ENCODE measurements around the gene KCNK18.

Gene KCNK18

DNA sequence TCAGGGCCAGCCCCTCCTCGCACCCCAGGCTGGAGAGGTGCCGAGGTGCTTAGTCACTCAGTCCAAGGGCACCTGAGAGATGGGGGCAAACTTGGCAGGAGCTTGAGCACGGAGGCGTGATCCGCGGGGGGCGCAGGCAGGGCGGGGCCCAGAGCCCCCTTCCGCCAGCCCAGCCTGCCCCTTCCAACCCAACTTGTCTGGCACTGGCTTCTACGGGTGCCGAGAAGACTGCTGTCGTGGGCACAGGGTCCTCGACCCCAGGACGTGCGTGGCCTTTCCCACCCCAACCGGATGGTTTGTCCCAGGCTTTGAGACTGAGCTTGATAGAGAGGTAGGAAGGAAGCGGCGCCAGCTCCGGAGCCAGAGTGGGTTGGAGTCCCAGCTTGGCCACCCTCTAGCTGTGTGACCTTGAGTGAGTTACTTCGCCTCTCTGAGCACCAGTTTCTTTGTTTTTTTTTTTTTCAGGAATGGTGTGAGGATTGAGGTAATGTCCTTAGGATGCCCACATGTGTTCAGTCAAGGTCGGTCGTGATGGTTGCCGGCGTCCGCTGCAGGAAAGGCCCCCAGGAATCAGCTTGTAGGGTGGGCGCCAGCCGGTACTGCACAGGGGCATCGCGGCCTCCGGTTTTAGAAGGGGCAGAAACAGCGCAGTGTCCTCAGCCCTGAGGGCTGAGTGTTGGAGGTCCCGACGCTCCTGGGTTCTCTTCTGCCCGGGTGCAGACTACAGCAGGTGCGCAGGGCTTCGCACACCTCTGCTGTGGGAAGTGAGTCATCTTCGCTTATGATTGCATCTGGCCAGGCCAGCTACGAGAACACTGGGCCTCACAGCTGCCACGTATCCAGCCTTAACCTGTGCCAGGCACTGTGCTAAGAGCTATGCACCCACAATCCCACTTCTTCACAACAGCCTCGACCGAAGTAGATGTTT lies 30.6 kb upstream of the KCNK18 start:
- TF ChIP-seq ZFX (IDR thresholded peaks at IDR 0.05), result no peak
- H3K27ac ChIP-seq, result no peak overlapping the region

DNA sequence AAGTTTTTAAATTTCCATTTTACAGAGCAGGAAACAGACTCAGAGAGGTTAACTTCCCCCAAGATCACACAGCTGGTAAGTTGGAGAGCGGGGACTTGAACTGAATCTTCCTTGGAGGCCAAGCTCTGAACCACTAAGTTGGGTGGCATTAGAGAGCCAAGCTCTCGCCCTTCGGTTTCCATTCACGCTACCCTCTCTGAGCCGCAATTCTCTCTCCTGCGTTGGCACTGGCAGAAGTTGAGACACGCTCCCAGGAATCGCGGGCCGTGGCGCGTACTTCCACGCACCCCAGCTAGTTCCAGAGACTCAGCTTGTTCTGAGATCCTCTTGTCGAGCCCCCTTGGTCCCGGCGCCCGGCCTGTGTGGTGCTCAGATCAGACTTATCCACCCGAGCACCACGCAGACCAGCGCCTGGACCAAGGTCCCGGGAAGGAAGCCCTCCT lies 29.9 kb upstream of the KCNK18 start:
- H3K27ac ChIP-seq, result no peak overlapping the region
- TF ChIP-seq, protein P1, sequence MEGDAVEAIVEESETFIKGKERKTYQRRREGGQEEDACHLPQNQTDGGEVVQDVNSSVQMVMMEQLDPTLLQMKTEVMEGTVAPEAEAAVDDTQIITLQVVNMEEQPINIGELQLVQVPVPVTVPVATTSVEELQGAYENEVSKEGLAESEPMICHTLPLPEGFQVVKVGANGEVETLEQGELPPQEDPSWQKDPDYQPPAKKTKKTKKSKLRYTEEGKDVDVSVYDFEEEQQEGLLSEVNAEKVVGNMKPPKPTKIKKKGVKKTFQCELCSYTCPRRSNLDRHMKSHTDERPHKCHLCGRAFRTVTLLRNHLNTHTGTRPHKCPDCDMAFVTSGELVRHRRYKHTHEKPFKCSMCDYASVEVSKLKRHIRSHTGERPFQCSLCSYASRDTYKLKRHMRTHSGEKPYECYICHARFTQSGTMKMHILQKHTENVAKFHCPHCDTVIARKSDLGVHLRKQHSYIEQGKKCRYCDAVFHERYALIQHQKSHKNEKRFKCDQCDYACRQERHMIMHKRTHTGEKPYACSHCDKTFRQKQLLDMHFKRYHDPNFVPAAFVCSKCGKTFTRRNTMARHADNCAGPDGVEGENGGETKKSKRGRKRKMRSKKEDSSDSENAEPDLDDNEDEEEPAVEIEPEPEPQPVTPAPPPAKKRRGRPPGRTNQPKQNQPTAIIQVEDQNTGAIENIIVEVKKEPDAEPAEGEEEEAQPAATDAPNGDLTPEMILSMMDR (conservative IDR thresholded peaks at IDR 0.05), result no peak
- TF ChIP-seq ZFX (IDR thresholded peaks at IDR 0.05), result no peak

DNA sequence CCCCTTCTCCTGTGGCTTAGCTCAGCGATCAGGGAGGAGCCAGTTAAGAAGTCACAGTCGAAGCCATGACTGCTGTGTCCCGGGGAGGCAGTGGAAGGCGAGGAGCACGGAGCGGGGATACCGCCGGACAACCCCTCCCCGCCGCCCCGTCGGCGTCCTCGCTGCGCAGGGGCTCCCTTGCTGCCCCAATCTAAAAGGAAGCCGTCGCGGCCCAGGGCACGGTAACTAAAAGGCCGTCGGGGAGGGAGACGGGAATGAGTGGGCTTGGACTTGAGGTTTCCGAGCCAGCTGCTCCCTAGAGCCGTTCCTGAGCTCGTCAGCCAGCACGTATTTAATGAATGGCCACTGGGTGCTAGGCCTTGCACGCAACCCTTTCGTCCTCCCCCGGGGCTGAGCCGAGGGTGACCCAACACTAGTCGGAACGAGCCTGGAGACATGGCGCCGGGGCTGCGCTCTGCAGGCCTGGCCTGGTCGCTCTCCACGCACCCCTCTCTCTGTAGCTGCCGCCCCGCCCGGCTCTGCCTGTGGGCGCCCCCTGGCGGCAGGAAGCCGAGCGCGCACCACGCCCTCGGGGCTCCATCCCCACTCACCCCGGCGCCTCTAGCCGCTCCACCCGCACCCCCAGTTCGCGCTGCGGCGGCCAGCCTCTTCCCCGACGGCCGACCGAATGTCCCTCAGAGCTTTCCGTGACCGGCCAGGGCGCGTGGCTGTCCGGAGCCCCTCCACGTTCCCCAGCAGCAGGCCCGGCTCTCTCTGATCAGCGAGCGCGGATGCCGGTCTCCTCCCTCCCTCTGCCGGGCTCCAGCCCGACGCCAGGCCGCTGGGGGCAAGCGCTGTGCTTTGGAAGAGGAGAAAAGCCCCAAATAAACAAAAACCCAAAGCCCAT lies 29.3 kb upstream of the KCNK18 start:
- no peak overlapping the region for H3K27ac ChIP-seq
- TF ChIP-seq, protein P1 (conservative IDR thresholded peaks at IDR 0.05), result peak; percentile 98
- TF ChIP-seq ZFX (IDR thresholded peaks at IDR 0.05), result no peak

DNA sequence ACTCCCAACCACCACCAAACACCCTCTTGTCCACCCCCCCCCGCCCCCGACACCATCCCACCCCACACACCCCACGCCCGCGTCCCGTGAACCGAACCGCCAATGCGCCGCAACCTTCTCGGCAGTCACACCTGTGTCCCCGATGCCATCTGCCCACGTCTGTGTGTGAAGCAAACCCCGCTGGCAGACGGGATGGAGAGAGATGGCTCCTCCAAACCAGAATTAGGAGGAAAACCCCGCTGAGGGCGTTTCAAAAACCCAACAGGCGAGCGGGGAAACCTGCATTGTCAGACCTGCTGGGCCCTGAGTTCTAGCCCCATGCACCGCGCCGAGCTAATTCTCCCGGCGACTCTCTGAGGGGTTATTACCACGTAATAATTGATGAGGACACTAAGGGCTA lies 28.6 kb upstream of the KCNK18 start:
- no peak overlapping the region for H3K27ac ChIP-seq
- TF ChIP-seq, protein P1 (conservative IDR thresholded peaks at IDR 0.05), result no peak
- TF ChIP-seq ZFX (IDR thresholded peaks at IDR 0.05), result no peak

DNA sequence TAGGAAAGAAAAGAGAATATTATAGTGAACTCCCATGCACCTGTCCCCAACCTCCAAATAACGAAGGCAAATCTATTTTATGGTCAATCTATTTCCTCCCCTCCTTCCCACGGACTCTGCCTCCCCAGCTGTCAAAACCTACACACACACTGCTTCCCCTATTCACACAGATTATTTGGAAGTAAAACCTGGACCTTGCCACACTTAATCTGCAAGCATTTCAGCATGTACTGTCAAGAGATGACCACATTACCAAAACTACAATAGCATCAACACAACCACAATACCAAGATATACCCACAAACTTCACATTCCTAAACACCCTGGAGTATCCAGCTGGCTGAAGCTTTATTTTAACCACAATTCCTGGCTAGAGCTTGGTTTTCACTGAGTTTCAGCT lies 27.8 kb upstream of the KCNK18 start:
- no peak overlapping the region for H3K27ac ChIP-seq
- TF ChIP-seq, protein P1 (conservative IDR thresholded peaks at IDR 0.05), result no peak
- no peak for TF ChIP-seq ZFX (IDR thresholded peaks at IDR 0.05)

DNA sequence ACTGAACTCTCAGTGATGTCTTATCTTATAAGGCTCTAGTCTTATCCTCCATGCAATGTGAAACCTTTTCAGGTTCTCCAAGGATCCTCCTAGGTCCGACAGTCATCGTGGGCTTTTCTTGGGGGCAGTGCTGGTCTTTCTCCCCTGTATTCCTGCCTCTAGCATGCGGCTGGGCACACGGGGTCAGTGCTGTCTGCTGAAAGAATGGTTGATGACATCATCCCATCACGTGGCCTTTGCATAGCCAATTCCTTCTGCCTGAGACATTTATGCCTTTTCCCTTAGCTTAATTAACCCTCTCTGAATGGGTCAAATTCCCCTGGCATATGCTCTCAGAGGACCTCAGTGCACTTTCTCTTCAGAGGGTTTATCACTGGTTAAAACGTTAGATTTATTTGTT lies 27.0 kb upstream of the KCNK18 start:
- TF ChIP-seq, protein P1 (conservative IDR thresholded peaks at IDR 0.05), result no peak
- no peak for TF ChIP-seq ZFX (IDR thresholded peaks at IDR 0.05)
- H3K27ac ChIP-seq, result no peak overlapping the region

DNA sequence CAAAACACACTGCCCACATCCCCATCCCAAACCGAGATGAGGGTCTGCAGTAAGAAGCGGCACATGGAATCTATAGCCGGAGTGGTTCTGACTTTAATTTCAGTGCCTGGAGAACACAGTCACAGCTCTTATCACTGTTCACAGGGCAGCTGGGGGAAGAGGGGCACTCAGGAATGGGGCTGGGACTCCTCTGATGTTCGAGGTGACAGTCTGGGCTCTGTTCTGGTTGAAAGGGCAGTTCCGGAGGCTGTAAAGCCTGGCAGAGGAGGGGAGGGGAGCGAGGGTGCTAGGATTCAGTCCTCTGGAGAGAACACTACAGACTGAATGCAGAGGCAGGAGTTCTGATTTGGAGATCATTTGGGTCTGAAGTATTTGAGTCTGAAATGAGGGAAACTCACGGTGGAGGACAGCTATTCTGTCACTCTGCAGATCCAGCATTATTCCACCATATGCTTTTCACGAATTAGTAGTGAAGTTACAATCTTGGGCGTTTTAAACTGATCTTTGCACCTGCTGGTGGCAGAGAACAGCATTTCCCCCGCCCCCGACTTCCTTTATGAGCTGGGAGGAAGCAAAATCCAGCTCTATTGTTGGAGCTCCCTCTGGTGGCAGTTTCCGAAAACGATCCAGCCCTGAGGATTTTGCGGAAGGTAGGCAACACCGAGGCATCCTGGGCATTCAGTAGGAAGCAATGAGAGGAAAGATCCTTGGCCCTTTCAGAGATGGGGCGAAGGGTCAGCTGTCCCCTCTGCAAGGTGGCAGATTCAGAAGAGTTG lies 22.7 kb upstream of the KCNK18 start:
- H3K27ac ChIP-seq, result no peak overlapping the region; the same call in 1 of the 2 replicates
- TF ChIP-seq ZFX (IDR thresholded peaks at IDR 0.05), result no peak
- TF ChIP-seq, protein P1 (conservative IDR thresholded peaks at IDR 0.05), result peak; percentile 88

Data from C4-2B (cell line).